HG03103 (cell line): Measurements from ENCODE around the gene PDCD11.
"Not testable (repeated sequence)": the region's sequence is repeated elsewhere in the genome, so short reads cannot be mapped to it uniquely, and the experiment has no call there.

Experiments
- ATAC-seq: cut with Tn5 transposase; IDR thresholded peaks from one replicate; pipeline ENCODE4 v1.9.1; 2021; ENCODE audit warnings: low read depth; ENCODE audit not compliant: unreplicated experiment

The PDCD11 gene

GRCh38 chr10:103396067-103396788 lies at the start of gene PDCD11, which contains the start of gene ATP5MK:
Gene PDCD11, plus strand, starts transcription at chr10:103396626. Its CDS starts 1,801 bp downstream, at chr10:103398427.
Gene ATP5MK, minus strand, starts transcription at chr10:103396475. Its CDS starts 4,018 bp downstream, at chr10:103392457.
- ATAC-seq: peak; percentile 100

- no peak for ATAC-seq
These were observed 46.3 kb upstream of the PDCD11 start for GRCh38 chr10:103350175-103350516.

GRCh38 chr10:103350517-103351260 lies 45.7 kb upstream of the PDCD11 start, which contains the start of gene PCGF6:
Gene PCGF6, minus strand, starts transcription at chr10:103351140. Its CDS starts 74 bp downstream, at chr10:103351066.
- ATAC-seq: peak; percentile 79

- ATAC-seq: no peak
These were observed 43.1 kb upstream of the PDCD11 start for GRCh38 chr10:103353281-103353680.

GRCh38 chr10:103354567-103354966 lies 41.9 kb upstream of the PDCD11 start:
- not testable (repeated sequence) for ATAC-seq

- ATAC-seq: no peak
These were observed 40.4 kb upstream of the PDCD11 start for GRCh38 chr10:103355906-103356599.

GRCh38 chr10:103359493-103359892 lies 36.9 kb upstream of the PDCD11 start:
- ATAC-seq: not testable (repeated sequence)

- not testable (repeated sequence) for ATAC-seq
These were observed 35.6 kb upstream of the PDCD11 start for GRCh38 chr10:103360791-103361190.

- ATAC-seq: no peak
These were observed 29.0 kb upstream of the PDCD11 start for GRCh38 chr10:103367379-103367781.

GRCh38 chr10:103367782-103368518 lies 28.5 kb upstream of the PDCD11 start, which contains the start of gene TAF5:
Gene TAF5, plus strand, starts transcription at chr10:103367976. Its CDS starts 14 bp downstream, at chr10:103367990.
- peak; percentile 36 for ATAC-seq

GRCh38 chr10:103373544-103373943 lies 22.9 kb upstream of the PDCD11 start:
- ATAC-seq: no peak

GRCh38 chr10:103374263-103374662 lies 22.2 kb upstream of the PDCD11 start:
- ATAC-seq: no peak

GRCh38 chr10:103382769-103383168 lies 13.7 kb upstream of the PDCD11 start:
- ATAC-seq: no peak

GRCh38 chr10:103394180-103394579 lies 2.2 kb upstream of the PDCD11 start:
- no peak for ATAC-seq

GRCh38 chr10:103395754-103396066 lies 716 bp upstream of the PDCD11 start:
- ATAC-seq: no peak

GRCh38 chr10:103396789-103397087 lies 312 bp downstream of the PDCD11 start:
- no peak for ATAC-seq

GRCh38 chr10:103397191-103397825 lies 882 bp downstream of the PDCD11 start:
- ATAC-seq: no peak

- ATAC-seq: no peak
These were observed 17.1 kb downstream of the PDCD11 start for GRCh38 chr10:103413564-103413963.

- no peak for ATAC-seq
These were observed 19.2 kb downstream of the PDCD11 start for GRCh38 chr10:103415581-103415980.

- ATAC-seq: no peak
These were observed 20.2 kb downstream of the PDCD11 start for GRCh38 chr10:103416436-103417147.
